ENCODE results near the gene KCNF1.

GRCh38 chr2:10875126-10875525 is 36.6 kb upstream of the KCNF1 start:
- TF ChIP-seq POLR2AphosphoS5 (IDR thresholded peaks at IDR 0.05; ENCODE audit: low read depth, low read length), result no peak
- no peak for TF ChIP-seq SPI1 (IDR thresholded peaks at IDR 0.05; ENCODE audit: low read depth, low read length)
- TF ChIP-seq POLR2A (IDR thresholded peaks at IDR 0.05; ENCODE audit: low read depth, low read length), result no peak
